ENCODE measurements around the gene ZNF626.
"Not testable (repeated sequence)": the region's sequence is repeated elsewhere in the genome, so short reads cannot be mapped to it uniquely, and the experiment has no call there.

ZNF626 gene

GRCh38 chr19:20661150-20661819 lies at the start of gene ZNF626:
Gene ZNF626 (minus strand): TSS chr19:20661571. CDS start chr19:20661446, 125 bp downstream.
- DNase-seq, result peak; percentile 95

- DNase-seq, result no peak
Observed at GRCh38 chr19:20669263-20669662, 7.9 kb upstream of the ZNF626 start.

- no peak for DNase-seq
Observed at GRCh38 chr19:20667281-20667680, 5.9 kb upstream of the ZNF626 start.

GRCh38 chr19:20664901-20665781 lies 3.8 kb upstream of the ZNF626 start:
- DNase-seq, result no peak

GRCh38 chr19:20664475-20664874 lies 3.1 kb upstream of the ZNF626 start:
- not testable (repeated sequence) for DNase-seq

GRCh38 chr19:20662421-20663105 lies 1.2 kb upstream of the ZNF626 start:
- no peak for DNase-seq

- no peak for DNase-seq
Observed at GRCh38 chr19:20660473-20661140, 764 bp downstream of the ZNF626 start.

GRCh38 chr19:20640545-20640944 lies 20.8 kb downstream of the ZNF626 start:
- DNase-seq, result no peak

- no peak for DNase-seq
Observed at GRCh38 chr19:20640023-20640422, 21.3 kb downstream of the ZNF626 start.

GRCh38 chr19:20624560-20624959 lies 36.8 kb downstream of the ZNF626 start:
- not testable (repeated sequence) for DNase-seq

- no peak for DNase-seq
Observed at GRCh38 chr19:20616071-20616470, 45.3 kb downstream of the ZNF626 start.

- not testable (repeated sequence) for DNase-seq
Observed at GRCh38 chr19:20614971-20615370, 46.4 kb downstream of the ZNF626 start.

- DNase-seq, result no peak
Observed at GRCh38 chr19:20612711-20613316, 48.6 kb downstream of the ZNF626 start.

- DNase-seq, result no peak
Observed at GRCh38 chr19:20611866-20612265, 49.5 kb downstream of the ZNF626 start.

GRCh38 chr19:20607943-20608342 lies 53.4 kb downstream of the ZNF626 start:
- no peak for DNase-seq

All from CD4-positive, alpha-beta T cell treated with Interleukin-4 for 4 hours (primary cell).